Measurements from ENCODE around the gene C1orf50.

DNA sequence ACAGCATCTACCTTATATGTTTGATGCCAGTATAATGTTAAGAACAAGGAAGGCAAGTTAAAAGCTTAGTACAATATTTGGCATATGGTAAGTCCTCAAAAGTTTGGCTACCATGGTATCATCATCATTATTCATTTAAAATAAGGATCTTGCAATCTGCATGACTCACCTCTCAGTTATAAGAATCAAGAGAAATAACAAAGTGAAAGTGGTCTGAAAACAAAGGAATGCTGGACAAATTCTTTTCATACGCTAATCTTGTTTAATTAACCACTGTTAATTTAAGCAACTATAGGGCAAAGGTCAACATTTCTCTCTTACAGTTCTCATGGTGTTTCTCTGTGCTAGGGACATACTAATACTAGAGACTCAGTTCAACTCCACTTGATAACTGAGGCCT lies 14.0 kb upstream of the C1orf50 start:
- TF ChIP-seq CTCF (conservative IDR thresholded peaks at IDR 0.05; ENCODE audit: low read depth, low read length) (no peak), EZH2 (IDR thresholded peaks at IDR 0.05; ENCODE audit: low read length, unreplicated experiment) (no peak), EZH2phosphoT487 (IDR thresholded peaks at IDR 0.05; ENCODE audit: borderline replicate concordance, low read length) (no peak)

Data from PC-3 (cell line).